ENCODE data around the gene YAP1. TPM values are rescaled to one million over a fixed set of nuclear protein-coding genes. Genes with fewer than 3 reads are reported as not detected.

The YAP1 gene
- total and polyA plus RNA-seq, 4 experiments from 2014 or later: 0.44 to 0.75 TPM; not detected in 2

DNA sequence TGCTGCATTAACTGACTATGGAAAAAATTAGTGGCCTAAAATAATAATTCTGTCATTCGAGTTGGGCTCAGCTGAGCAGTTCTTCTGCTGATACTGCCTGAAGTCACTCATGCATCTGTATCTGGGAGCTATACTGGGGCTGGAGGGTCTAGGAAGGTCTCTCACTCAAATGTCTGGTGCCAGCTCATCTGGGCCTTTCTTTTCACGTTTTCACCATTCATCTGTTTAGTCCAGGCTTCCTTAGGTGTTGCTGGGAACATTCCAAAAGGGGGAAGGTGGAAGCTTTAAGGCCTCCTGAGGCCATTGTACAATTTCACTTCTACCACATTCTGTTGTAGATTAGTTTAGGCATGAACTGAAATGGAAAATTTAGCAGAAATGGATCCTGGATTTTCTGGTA, 28.0 kb downstream of the YAP1 start:
- Histone ChIP-seq H3K27me3 (ENCODE audit: insufficient read depth, low read length) (no peaks in the 10 kb centered on the region), H3K36me3 (ENCODE audit: insufficient read depth, low read length) (no peaks in the 10 kb centered on the region), H3K4me1 (ENCODE audit: insufficient read depth, low read length) (no peaks in the 10 kb centered on the region), H3K4me3 (ENCODE audit: low read length in 2 of 2) (no peak overlapping the region), H3K27ac (ENCODE audit: low read depth, low read length) (no peak overlapping the region), H3K9me3 (ENCODE audit: control insufficient read depth in 1 of 2, low read length in 2 of 2) (no peaks in the 10 kb centered on the region)
- Mint-ChIP-seq H3K4me1 (no peaks in the 10 kb centered on the region), H3K27me3 (peaks cover 3 to 11% of the 10 kb centered on the region in 2 donors), H3K27ac (no peak overlapping the region), H3K36me3 (no peaks in the 10 kb centered on the region), H3K4me3 (no peak overlapping the region), H3K9me3 (no peaks in the 10 kb centered on the region)
- intact Hi-C loops (cut with micrococcal nuclease): no loop called here
- POLR2A ChIA-PET (ENCODE audit: partially characterized antibody): no interaction called here
- CTCF ChIA-PET (ENCODE audit: partially characterized antibody): no interaction called here
- no peak for DNase-seq

DNA sequence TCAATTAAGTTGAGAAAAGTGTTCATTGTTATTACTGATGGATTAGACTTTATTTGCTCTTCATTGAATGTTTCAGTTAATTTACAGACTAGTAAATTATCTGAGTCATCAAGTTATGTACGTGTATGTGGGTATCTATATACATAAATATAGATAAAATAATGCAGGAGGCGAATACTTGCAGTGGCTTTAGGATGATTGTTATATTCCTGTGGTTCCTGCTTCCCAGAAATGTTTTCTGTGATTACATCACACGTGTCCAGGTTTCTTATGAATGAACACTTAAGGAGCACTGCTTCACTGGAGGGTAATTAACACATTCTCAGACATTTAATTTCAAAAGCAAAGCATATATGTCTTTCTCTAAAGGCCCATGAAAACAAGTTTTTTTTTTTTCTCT, 28.4 kb downstream of the YAP1 start:
- H3K27me3 ChIP-seq (ENCODE audit: insufficient read depth, low read length): no peaks in the 10 kb centered on the region
- H3K36me3 ChIP-seq (ENCODE audit: insufficient read depth, low read length): no peaks in the 10 kb centered on the region
- no peak overlapping the region for H3K4me3 Mint-ChIP-seq
- no peak overlapping the region for H3K4me3 ChIP-seq (ENCODE audit: low read length in 2 of 2)
- H3K27me3 Mint-ChIP-seq: peaks cover 4 to 11% of the 10 kb centered on the region in 2 donors
- H3K27ac Mint-ChIP-seq: no peak overlapping the region
- H3K27ac ChIP-seq (ENCODE audit: low read depth, low read length): no peak overlapping the region
- ChIA-PET CTCF (ENCODE audit: partially characterized antibody) (no interaction called here), POLR2A (ENCODE audit: partially characterized antibody) (no interaction called here)
- H3K9me3 ChIP-seq (ENCODE audit: control insufficient read depth in 1 of 2, low read length in 2 of 2): no peaks in the 10 kb centered on the region
- no peaks in the 10 kb centered on the region for H3K9me3 Mint-ChIP-seq
- H3K4me1 Mint-ChIP-seq: no peaks in the 10 kb centered on the region
- DNase-seq: no peak
- intact Hi-C loops (cut with micrococcal nuclease): no loop called here
- H3K36me3 Mint-ChIP-seq: no peaks in the 10 kb centered on the region
- H3K4me1 ChIP-seq (ENCODE audit: insufficient read depth, low read length): no peaks in the 10 kb centered on the region

GRCh38 chr11:102139081-102139498, 28.8 kb downstream of the YAP1 start:
- intact Hi-C loops (cut with micrococcal nuclease): no loop called here

GRCh38 chr11:102142333-102142732, 32.1 kb downstream of the YAP1 start:
- H3K27ac Mint-ChIP-seq: no peak overlapping the region
- no peak overlapping the region for H3K4me3 Mint-ChIP-seq
- peaks cover 14 to 17% of the 10 kb centered on the region in 2 donors for H3K27me3 Mint-ChIP-seq
- Histone ChIP-seq H3K9me3 (ENCODE audit: control insufficient read depth in 1 of 2, low read length in 2 of 2) (no peaks in the 10 kb centered on the region), H3K4me3 (ENCODE audit: low read length in 2 of 2) (no peak overlapping the region), H3K27ac (ENCODE audit: low read depth, low read length) (no peak overlapping the region), H3K36me3 (ENCODE audit: insufficient read depth, low read length) (no peaks in the 10 kb centered on the region), H3K4me1 (ENCODE audit: insufficient read depth, low read length) (no peaks in the 10 kb centered on the region), H3K27me3 (ENCODE audit: insufficient read depth, low read length) (no peaks in the 10 kb centered on the region)
- no peaks in the 10 kb centered on the region for H3K4me1 Mint-ChIP-seq
- H3K36me3 Mint-ChIP-seq: no peaks in the 10 kb centered on the region
- ChIA-PET POLR2A (ENCODE audit: partially characterized antibody) (no interaction called here), CTCF (ENCODE audit: partially characterized antibody) (no interaction called here)
- no peak for DNase-seq
- intact Hi-C loops (cut with micrococcal nuclease): no loop called here
- no peaks in the 10 kb centered on the region for H3K9me3 Mint-ChIP-seq

More at GRCh38 chr11:102139081-102139498, 28.8 kb downstream of the YAP1 start:
- no peak overlapping the region for H3K4me3 Mint-ChIP-seq
- Histone ChIP-seq H3K27me3 (ENCODE audit: insufficient read depth, low read length) (no peaks in the 10 kb centered on the region), H3K36me3 (ENCODE audit: insufficient read depth, low read length) (no peaks in the 10 kb centered on the region), H3K9me3 (ENCODE audit: control insufficient read depth in 1 of 2, low read length in 2 of 2) (no peaks in the 10 kb centered on the region), H3K4me3 (ENCODE audit: low read length in 2 of 2) (no peak overlapping the region), H3K27ac (ENCODE audit: low read depth, low read length) (no peak overlapping the region), H3K4me1 (ENCODE audit: insufficient read depth, low read length) (no peaks in the 10 kb centered on the region)
- no peaks in the 10 kb centered on the region for H3K9me3 Mint-ChIP-seq
- CTCF ChIA-PET (ENCODE audit: partially characterized antibody): no interaction called here
- H3K27me3 Mint-ChIP-seq: peaks cover 4 to 15% of the 10 kb centered on the region in 2 donors
- no peaks in the 10 kb centered on the region for H3K4me1 Mint-ChIP-seq
- no peak for DNase-seq
- H3K36me3 Mint-ChIP-seq: no peaks in the 10 kb centered on the region
- POLR2A ChIA-PET (ENCODE audit: partially characterized antibody): no interaction called here
- no peak overlapping the region for H3K27ac Mint-ChIP-seq

DNA sequence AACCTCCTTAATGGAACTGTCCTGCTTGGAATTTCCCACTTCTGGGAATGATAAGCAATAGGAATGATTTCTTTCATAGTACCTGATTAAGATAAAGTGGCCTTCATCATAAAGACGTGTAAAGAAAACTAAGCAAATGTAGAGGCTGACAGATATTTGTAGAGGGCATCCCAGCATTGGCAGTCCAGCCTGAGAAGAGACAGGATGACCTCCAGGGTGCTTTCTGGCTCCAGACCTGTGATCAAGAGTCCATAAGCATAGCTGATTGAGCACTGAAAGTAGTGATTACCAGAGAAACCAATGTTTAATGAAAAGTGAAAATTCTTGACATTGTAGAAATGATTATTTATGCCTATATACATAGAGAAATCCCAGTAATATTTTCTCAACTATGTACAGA, 33.6 kb downstream of the YAP1 start:
- Histone ChIP-seq H3K27me3 (ENCODE audit: insufficient read depth, low read length) (no peaks in the 10 kb centered on the region), H3K4me1 (ENCODE audit: insufficient read depth, low read length) (no peaks in the 10 kb centered on the region), H3K4me3 (ENCODE audit: low read length in 2 of 2) (no peak overlapping the region), H3K36me3 (ENCODE audit: insufficient read depth, low read length) (no peaks in the 10 kb centered on the region), H3K27ac (ENCODE audit: low read depth, low read length) (no peak overlapping the region), H3K9me3 (ENCODE audit: control insufficient read depth in 1 of 2, low read length in 2 of 2) (no peaks in the 10 kb centered on the region)
- ChIA-PET CTCF (ENCODE audit: partially characterized antibody) (interaction anchor here (0.6 kb wide), 1 partner anchor 11 kb away, joined by 3 read pairs; no protein-coding TSS in a partner anchor), POLR2A (ENCODE audit: partially characterized antibody) (no interaction called here)
- intact Hi-C loops (cut with micrococcal nuclease): no loop called here
- Mint-ChIP-seq H3K27ac (no peak overlapping the region), H3K4me1 (no peaks in the 10 kb centered on the region), H3K36me3 (no peaks in the 10 kb centered on the region), H3K27me3 (peaks cover 12 to 14% of the 10 kb centered on the region in 2 donors), H3K9me3 (no peaks in the 10 kb centered on the region), H3K4me3 (no peak overlapping the region)
- DNase-seq: no peak

DNA sequence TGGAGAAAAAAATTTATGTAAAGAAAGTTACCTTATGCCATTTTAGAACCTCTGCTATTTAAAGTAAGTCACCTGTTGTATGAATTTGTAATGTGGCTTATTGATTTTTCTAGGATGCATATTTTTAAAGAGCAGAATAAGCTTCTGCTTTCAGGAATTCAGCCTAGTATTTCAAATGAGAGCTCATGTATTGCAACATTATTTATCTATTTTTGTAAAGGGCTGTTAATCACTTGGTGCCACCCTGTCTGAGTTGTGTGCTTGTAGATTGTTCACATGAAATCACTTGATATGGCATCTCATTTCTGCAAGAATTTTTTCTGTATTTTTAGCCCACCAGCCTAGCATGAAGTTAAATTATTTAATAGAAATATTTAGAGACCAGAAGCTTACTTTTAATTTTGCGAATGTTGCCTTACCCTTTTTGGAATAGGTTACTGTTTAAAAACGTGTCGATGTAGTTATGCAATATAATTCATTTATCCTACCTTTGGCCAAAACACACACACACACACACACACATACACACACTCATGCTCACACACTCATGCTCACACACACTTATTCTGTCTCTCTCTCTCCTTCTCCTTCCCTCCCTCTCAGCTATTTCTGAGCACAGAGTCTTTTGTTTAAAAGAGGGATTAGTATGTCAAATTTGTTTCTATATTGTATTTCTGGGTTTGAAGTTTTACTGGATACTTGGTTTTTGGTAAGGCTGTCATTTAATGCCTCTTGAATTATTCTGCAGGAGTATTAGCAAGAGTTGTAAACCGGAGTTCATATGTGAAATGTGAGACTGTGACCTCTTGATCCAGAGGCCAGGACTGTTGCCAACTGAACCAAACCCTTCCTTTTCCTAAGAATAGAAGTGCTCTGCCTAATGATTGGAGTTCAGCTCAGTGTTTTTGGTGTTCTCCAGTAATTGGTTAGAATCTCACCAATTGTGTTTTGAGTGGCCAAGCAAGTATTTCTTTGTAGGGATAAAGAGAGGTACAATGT, 34.4 kb downstream of the YAP1 start:
- Mint-ChIP-seq H3K36me3 (no peaks in the 10 kb centered on the region), H3K4me3 (no peak overlapping the region), H3K27me3 (peaks cover 14 to 19% of the 10 kb centered on the region in 2 donors), H3K27ac (no peak overlapping the region), H3K4me1 (no peaks in the 10 kb centered on the region), H3K9me3 (no peaks in the 10 kb centered on the region)
- DNase-seq: no peak
- intact Hi-C loops (cut with micrococcal nuclease): no loop called here
- Histone ChIP-seq H3K4me3 (ENCODE audit: low read length in 2 of 2) (no peak overlapping the region), H3K4me1 (ENCODE audit: insufficient read depth, low read length) (no peaks in the 10 kb centered on the region), H3K27me3 (ENCODE audit: insufficient read depth, low read length) (no peaks in the 10 kb centered on the region), H3K9me3 (ENCODE audit: control insufficient read depth in 1 of 2, low read length in 2 of 2) (no peaks in the 10 kb centered on the region), H3K27ac (ENCODE audit: low read depth, low read length) (no peak overlapping the region), H3K36me3 (ENCODE audit: insufficient read depth, low read length) (no peaks in the 10 kb centered on the region)
- CTCF ChIA-PET (ENCODE audit: partially characterized antibody): interaction anchor here (0.6 kb wide), 1 partner anchor 11 kb away, joined by 3 read pairs; no protein-coding TSS in a partner anchor
- POLR2A ChIA-PET (ENCODE audit: partially characterized antibody): no interaction called here

GRCh38 chr11:102147015-102147414, 36.8 kb downstream of the YAP1 start:
- no peak for DNase-seq
- Histone ChIP-seq H3K4me1 (ENCODE audit: insufficient read depth, low read length) (no peaks in the 10 kb centered on the region), H3K9me3 (ENCODE audit: control insufficient read depth in 1 of 2, low read length in 2 of 2) (no peaks in the 10 kb centered on the region), H3K27ac (ENCODE audit: low read depth, low read length) (no peak overlapping the region), H3K36me3 (ENCODE audit: insufficient read depth, low read length) (no peaks in the 10 kb centered on the region), H3K27me3 (ENCODE audit: insufficient read depth, low read length) (no peaks in the 10 kb centered on the region), H3K4me3 (ENCODE audit: low read length in 2 of 2) (no peak overlapping the region)
- Mint-ChIP-seq H3K9me3 (no peaks in the 10 kb centered on the region), H3K27ac (no peak overlapping the region), H3K36me3 (no peaks in the 10 kb centered on the region), H3K4me1 (no peaks in the 10 kb centered on the region), H3K4me3 (no peak overlapping the region), H3K27me3 (peaks cover 18% of the 10 kb centered on the region in 2 donors)
- intact Hi-C loops (cut with micrococcal nuclease): no loop called here
- POLR2A ChIA-PET (ENCODE audit: partially characterized antibody): no interaction called here
- CTCF ChIA-PET (ENCODE audit: partially characterized antibody): no interaction called here

Measured in CD4-positive, alpha-beta memory T cell (primary cell).